DMS153 treated with DMSO at 0.1 percent for 48 hours (cell line): ENCODE data around the gene FANCC.

ENCODE experiments used
- DNase-seq: peaks from one replicate; lab custom pipeline; 2025; ENCODE audit not compliant: unreplicated experiment; lab: John Stamatoyannopoulos, UW

The FANCC gene

GRCh38 chr9:95053611-95054570 is 263.6 kb downstream of the FANCC start:
- DNase-seq = no peak

DNA sequence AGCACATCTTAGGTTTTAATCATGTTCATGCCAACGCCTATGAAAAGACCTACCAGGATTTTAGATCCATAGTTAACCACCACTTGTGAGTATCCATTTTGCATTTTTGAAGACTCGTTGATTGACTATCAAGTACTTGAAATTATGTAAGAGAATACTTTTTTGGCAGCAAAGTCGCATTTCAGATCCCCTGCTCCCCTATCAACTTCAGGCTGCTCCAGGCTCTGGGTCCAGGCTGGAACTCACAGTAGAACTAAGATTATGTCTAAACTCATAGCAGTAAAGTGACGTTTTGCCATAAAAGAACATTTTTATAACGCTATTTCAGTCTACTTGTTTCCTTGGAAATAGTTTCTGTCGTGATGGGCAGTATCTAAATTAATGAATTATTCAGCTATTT is 267.7 kb downstream of the FANCC start:
- no peak for DNase-seq
